ENCODE data around the gene EXOC2.
"Not testable (repeated sequence)": the region's sequence is repeated elsewhere in the genome, so short reads cannot be mapped to it uniquely, and the experiment has no call there.

EXOC2 gene

GRCh38 chr6:710601-711571, 17.9 kb upstream of the EXOC2 start:
- DNase-seq (ENCODE audit: low read depth): no peak

- no peak for DNase-seq (ENCODE audit: low read depth)
Measured at GRCh38 chr6:709471-710056, 16.6 kb upstream of the EXOC2 start.

GRCh38 chr6:708237-708598, 15.3 kb upstream of the EXOC2 start:
- DNase-seq (ENCODE audit: low read depth): no peak

- no peak for DNase-seq (ENCODE audit: low read depth)
Measured at GRCh38 chr6:707576-708236, 14.8 kb upstream of the EXOC2 start.

GRCh38 chr6:706819-707381, 14.0 kb upstream of the EXOC2 start:
- no peak for DNase-seq (ENCODE audit: low read depth)

- DNase-seq (ENCODE audit: low read depth): no peak
Measured at GRCh38 chr6:706146-706545, 13.2 kb upstream of the EXOC2 start.

- no peak for DNase-seq (ENCODE audit: low read depth)
Measured at GRCh38 chr6:705047-705446, 12.1 kb upstream of the EXOC2 start.

GRCh38 chr6:704046-704445, 11.1 kb upstream of the EXOC2 start:
- DNase-seq (ENCODE audit: low read depth): no peak

- DNase-seq (ENCODE audit: low read depth): no peak
Measured at GRCh38 chr6:703552-703951, 10.6 kb upstream of the EXOC2 start.

- DNase-seq (ENCODE audit: low read depth): no peak
Measured at GRCh38 chr6:701700-702479, 9.0 kb upstream of the EXOC2 start.

- DNase-seq (ENCODE audit: low read depth): no peak
Measured at GRCh38 chr6:701215-701614, 8.3 kb upstream of the EXOC2 start.

GRCh38 chr6:700490-700889, 7.6 kb upstream of the EXOC2 start:
- no peak for DNase-seq (ENCODE audit: low read depth)

- DNase-seq (ENCODE audit: low read depth): no peak
Measured at GRCh38 chr6:699319-699718, 6.4 kb upstream of the EXOC2 start.

GRCh38 chr6:694431-695126, 1.6 kb upstream of the EXOC2 start:
- not testable (repeated sequence) for DNase-seq (ENCODE audit: low read depth)

- no peak for DNase-seq (ENCODE audit: low read depth)
Measured at GRCh38 chr6:693723-694009, 727 bp upstream of the EXOC2 start.

GRCh38 chr6:692356-692851, 535 bp downstream of the EXOC2 start:
- no peak for DNase-seq (ENCODE audit: low read depth)

- no peak for DNase-seq (ENCODE audit: low read depth)
Measured at GRCh38 chr6:689223-689622, 3.7 kb downstream of the EXOC2 start.

- no peak for DNase-seq (ENCODE audit: low read depth)
Measured at GRCh38 chr6:686497-686896, 6.4 kb downstream of the EXOC2 start.

GRCh38 chr6:684831-685636, 7.9 kb downstream of the EXOC2 start:
- DNase-seq (ENCODE audit: low read depth): no peak

- peak; percentile 81 for DNase-seq (ENCODE audit: low read depth)
Measured at GRCh38 chr6:683742-684440, 9.0 kb downstream of the EXOC2 start.
